ENCODE data around the gene CDH22.

CDH22 gene

DNA sequence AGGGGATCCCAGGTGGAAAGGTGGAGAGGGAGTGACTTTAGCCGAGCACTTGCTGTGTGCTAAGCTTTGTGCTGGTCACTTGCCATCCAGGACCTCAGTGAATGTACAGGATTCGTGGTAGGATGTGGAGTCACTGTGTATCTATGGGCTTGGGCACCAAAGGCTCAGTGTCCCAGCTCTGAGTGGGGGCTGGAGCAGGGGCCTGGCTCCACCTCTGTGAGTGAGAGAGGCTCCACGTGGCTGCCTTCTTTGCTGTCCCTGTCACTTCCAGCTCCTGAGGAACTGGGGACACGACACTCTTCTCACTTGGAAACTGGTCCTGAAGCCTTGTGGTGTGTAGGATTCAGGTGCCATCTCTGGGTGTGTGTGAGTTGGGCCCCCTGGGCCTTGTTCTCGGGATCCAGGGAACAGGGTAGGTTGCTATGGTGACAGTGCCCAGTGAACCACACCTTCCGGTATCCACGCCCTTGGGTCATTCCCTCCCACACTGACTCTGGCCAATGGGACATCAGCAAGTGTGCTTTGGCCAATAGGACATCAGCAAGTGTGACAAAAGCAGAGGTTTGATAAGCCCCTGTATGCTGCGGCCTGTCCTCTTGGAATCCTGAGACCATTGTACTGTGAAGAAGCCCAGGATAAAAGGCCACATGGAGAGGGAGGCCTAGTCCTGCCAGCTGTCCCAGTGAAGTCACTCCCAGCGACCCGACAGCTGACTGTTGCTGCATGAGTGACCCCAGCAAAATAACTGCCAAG is 87.7 kb downstream of the CDH22 start:
- H3K4me3 Mint-ChIP-seq: no peak overlapping the region
- TF ChIP-seq, protein P1, sequence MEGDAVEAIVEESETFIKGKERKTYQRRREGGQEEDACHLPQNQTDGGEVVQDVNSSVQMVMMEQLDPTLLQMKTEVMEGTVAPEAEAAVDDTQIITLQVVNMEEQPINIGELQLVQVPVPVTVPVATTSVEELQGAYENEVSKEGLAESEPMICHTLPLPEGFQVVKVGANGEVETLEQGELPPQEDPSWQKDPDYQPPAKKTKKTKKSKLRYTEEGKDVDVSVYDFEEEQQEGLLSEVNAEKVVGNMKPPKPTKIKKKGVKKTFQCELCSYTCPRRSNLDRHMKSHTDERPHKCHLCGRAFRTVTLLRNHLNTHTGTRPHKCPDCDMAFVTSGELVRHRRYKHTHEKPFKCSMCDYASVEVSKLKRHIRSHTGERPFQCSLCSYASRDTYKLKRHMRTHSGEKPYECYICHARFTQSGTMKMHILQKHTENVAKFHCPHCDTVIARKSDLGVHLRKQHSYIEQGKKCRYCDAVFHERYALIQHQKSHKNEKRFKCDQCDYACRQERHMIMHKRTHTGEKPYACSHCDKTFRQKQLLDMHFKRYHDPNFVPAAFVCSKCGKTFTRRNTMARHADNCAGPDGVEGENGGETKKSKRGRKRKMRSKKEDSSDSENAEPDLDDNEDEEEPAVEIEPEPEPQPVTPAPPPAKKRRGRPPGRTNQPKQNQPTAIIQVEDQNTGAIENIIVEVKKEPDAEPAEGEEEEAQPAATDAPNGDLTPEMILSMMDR (IDR thresholded peaks at IDR 0.05; ENCODE audit: unreplicated experiment in 3 of 3): no peak
- H3K9me3 Mint-ChIP-seq: no peaks in the 10 kb centered on the region
- peaks cover 31% of the 10 kb centered on the region for H3K4me1 Mint-ChIP-seq
- peaks cover 24% of the 10 kb centered on the region for H3K27me3 Mint-ChIP-seq (ENCODE audit: low read depth)
- peak overlapping the region; percentile 72 to 82 (median 74) for H3K27ac Mint-ChIP-seq
- no peaks in the 10 kb centered on the region for H3K36me3 Mint-ChIP-seq (ENCODE audit: low read depth)

DNA sequence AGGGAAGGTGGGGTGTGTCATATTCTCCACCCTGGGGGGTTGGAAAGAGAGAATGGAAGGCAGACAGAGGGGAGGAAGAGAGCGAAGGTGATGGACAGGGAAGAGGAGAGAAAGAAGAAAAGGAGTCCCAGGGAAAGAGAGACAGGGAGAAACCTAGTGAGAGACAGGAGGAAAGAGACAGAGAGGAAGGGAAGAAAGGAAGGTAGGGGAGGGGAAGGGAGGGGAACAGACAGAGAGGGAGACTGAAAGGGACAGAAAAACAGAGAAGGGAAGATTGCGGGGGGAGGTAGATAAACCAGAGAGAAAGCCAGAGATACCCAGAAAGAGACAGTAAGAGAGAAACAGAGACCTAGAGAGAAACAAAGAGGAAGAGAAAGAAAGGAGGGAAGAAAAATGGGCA is 88.4 kb downstream of the CDH22 start:
- H3K4me3 Mint-ChIP-seq: no peak overlapping the region
- no peak overlapping the region for H3K27ac Mint-ChIP-seq
- no peaks in the 10 kb centered on the region for H3K36me3 Mint-ChIP-seq (ENCODE audit: low read depth)
- H3K4me1 Mint-ChIP-seq: peaks cover 36% of the 10 kb centered on the region
- H3K9me3 Mint-ChIP-seq: no peaks in the 10 kb centered on the region
- TF ChIP-seq, protein P1 (IDR thresholded peaks at IDR 0.05; ENCODE audit: unreplicated experiment in 3 of 3): no peak
- peaks cover 17% of the 10 kb centered on the region for H3K27me3 Mint-ChIP-seq (ENCODE audit: low read depth)

DNA sequence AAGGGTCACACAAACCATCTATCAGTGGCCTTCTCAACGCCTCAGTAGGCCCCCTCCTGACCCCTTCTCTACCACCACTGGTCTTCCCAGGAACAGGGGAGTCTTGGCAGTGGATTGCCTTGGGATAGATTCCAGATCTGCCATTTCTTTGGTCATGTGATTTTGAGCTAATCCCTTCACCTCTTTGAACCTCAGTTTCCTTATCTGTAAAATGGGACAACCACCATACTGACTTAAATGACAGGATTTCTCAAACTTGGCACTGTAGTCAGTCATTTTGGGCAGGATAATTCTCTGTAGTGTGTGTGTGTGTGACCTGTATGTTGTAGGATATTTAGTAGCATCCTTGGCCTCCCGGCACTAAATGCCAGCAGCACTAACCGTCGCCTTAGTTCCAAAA is 89.1 kb downstream of the CDH22 start:
- TF ChIP-seq, protein P1 (IDR thresholded peaks at IDR 0.05; ENCODE audit: unreplicated experiment in 3 of 3): no peak
- H3K9me3 Mint-ChIP-seq: no peaks in the 10 kb centered on the region
- H3K36me3 Mint-ChIP-seq (ENCODE audit: low read depth): no peaks in the 10 kb centered on the region
- H3K4me3 Mint-ChIP-seq: no peak overlapping the region
- no peak overlapping the region for H3K27ac Mint-ChIP-seq
- H3K4me1 Mint-ChIP-seq: peaks cover 41% of the 10 kb centered on the region
- H3K27me3 Mint-ChIP-seq (ENCODE audit: low read depth): peaks cover 11% of the 10 kb centered on the region

DNA sequence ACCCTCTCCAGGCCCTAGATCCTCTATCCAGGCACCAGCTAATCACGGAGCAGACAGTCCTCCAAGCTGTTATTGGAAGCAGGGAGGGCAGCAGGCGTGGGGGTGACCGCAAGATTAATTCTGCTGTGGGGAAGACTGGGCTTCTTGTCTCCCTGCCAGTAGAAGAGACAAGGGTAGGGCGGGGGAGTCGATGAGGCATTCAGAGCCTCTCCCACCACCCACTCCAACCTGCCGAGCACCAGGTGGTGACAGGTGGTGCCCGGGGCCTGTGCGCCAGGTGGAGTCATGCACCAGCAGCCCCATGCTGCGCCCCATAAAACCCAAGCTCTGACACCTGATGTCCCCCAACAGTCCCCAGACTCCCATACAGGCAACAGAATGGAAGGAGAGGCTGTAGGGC is 89.6 kb downstream of the CDH22 start:
- Mint-ChIP-seq H3K27me3 (ENCODE audit: low read depth) (peaks cover 14% of the 10 kb centered on the region), H3K9me3 (no peaks in the 10 kb centered on the region), H3K4me1 (peaks cover 40% of the 10 kb centered on the region), H3K4me3 (no peak overlapping the region), H3K36me3 (ENCODE audit: low read depth) (no peaks in the 10 kb centered on the region), H3K27ac (no peak overlapping the region)
- TF ChIP-seq, protein P1 (IDR thresholded peaks at IDR 0.05; ENCODE audit: unreplicated experiment in 3 of 3): no peak

DNA sequence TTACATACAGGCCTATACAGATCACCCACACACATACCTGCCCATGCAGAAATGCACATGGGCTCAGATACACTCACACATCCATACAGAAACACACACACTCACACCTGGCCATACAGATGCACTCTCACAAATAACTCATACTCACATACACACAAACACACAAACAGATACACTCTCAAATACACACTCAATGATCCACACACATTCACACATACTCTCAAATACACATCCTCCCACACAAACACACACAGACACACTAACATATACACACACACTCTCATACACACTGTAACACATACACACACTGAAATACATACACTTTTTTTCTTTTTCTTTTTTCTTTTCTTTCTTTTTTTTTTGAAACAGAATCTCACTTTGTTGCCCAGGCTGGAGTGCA is 90.7 kb downstream of the CDH22 start:
- Mint-ChIP-seq H3K4me1 (peaks cover 33% of the 10 kb centered on the region), H3K27me3 (ENCODE audit: low read depth) (peaks cover 9% of the 10 kb centered on the region), H3K4me3 (no peak overlapping the region), H3K36me3 (ENCODE audit: low read depth) (no peaks in the 10 kb centered on the region), H3K9me3 (no peaks in the 10 kb centered on the region), H3K27ac (no peak overlapping the region)
- TF ChIP-seq, protein P1 (IDR thresholded peaks at IDR 0.05; ENCODE audit: unreplicated experiment in 3 of 3): no peak

Measured in nephron (organoid).